Dendritic cell treated with granulocyte-macrophage colony-stimulating factor and Interleukin-4, amounts not matched to agents 40 ng/mL and 50 ng/mL, for 4 days (primary cell): ENCODE results near the gene AGRN.
"Not testable (repeated sequence)": the region's sequence is repeated elsewhere in the genome, so short reads cannot be mapped to it uniquely, and the experiment has no call there.

ENCODE experiments used
- H3K27ac Mint-ChIP-seq: one replicate; pipeline ENCODE4 v1.8.0; 2022; ENCODE audit warnings: mild to moderate bottlenecking, mixed read lengths
- H3K27me3 Mint-ChIP-seq: one replicate; pipeline ENCODE4 v1.8.0; 2022; ENCODE audit warnings: mild to moderate bottlenecking, mixed read lengths
- H3K36me3 Mint-ChIP-seq: one replicate; pipeline ENCODE4 v1.8.0; 2022; ENCODE audit warnings: low read depth, mixed read lengths
- H3K4me1 Mint-ChIP-seq: one replicate; pipeline ENCODE4 v1.8.0; 2022; ENCODE audit warnings: low read depth, mixed read lengths
- H3K4me3 Mint-ChIP-seq: one replicate; pipeline ENCODE4 v1.8.0; 2022; ENCODE audit warnings: mild to moderate bottlenecking, moderate library complexity, mixed read lengths
- H3K9me3 Mint-ChIP-seq: one replicate; pipeline ENCODE4 v1.8.0; 2022; ENCODE audit warnings: mixed read lengths
- intact Hi-C: fragments of 100-400 bp; cut with micrococcal nuclease; formaldehyde crosslinking; loops from one replicate; pipeline ENCODE4 v1.15.0; 2022

The AGRN gene

DNA sequence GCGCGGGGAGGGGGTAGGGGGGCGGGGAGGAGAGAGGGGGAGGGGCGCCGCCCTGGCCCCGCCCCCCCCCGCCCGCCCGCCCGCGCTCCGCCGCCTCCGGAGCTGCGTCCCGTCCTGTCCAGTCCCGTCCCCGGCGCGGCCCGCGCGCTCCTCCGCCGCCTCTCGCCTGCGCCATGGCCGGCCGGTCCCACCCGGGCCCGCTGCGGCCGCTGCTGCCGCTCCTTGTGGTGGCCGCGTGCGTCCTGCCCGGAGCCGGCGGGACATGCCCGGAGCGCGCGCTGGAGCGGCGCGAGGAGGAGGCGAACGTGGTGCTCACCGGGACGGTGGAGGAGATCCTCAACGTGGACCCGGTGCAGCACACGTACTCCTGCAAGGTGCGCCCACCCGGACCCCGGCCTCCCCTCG, at the start of gene AGRN:
TSS of gene AGRN (plus strand) at position 121 of the 405 bp plus-strand sequence. CDS start at position 174, 53 bp downstream.
- Mint-ChIP-seq H3K36me3 (peaks cover 25% of the 10 kb centered on the region), H3K27me3 (peaks cover 40% of the 10 kb centered on the region), H3K4me3 (peak within 1 kb of the TSS; percentile 78), H3K4me1 (peaks cover 25% of the 10 kb centered on the region), H3K27ac (peak within 1 kb of the TSS; percentile 67), H3K9me3 (no peaks in the 10 kb centered on the region)
- intact Hi-C loops = no loop called here

DNA sequence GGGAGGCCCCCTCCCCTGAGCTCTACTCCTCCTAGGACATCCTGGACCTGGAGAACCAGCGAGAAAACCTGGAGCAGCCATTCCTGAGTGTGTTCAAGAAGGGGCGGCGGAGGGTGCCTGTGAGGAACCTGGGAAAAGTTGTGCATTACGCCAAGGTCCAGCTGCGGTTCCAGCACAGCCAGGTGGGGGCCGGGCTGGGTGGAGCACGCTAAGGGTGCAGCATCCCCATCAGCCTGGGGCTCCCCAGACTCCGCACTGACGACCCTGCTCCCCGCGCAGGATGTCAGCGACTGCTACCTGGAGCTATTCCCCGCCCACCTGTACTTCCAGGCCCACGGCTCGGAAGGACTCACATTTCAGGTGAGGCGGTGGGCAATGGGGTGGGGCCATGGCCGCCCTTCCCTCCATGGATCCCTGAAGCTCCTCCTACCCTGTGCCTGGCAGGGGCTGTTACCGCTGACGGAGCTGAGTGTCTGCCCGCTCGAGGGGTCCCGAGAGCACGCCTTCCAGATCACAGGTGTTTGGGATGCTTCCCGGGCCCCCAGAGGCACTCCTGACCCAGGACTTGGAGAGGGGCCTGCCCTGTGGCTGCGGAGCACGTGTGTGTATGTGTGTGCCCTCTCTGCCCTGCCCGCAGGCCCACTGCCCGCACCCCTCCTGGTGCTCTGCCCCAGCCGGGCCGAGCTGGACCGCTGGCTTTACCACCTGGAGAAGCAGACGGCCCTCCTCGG, 49.5 kb upstream of the AGRN start:
- Mint-ChIP-seq H3K27me3 (peaks cover 73% of the 10 kb centered on the region), H3K4me1 (peaks cover 16% of the 10 kb centered on the region), H3K36me3 (peaks cover 3% of the 10 kb centered on the region), H3K4me3 (no peak overlapping the region), H3K9me3 (no peaks in the 10 kb centered on the region), H3K27ac (no peak overlapping the region)
- intact Hi-C loops = no loop called here

- H3K36me3 Mint-ChIP-seq = no peaks in the 10 kb centered on the region
- no peaks in the 10 kb centered on the region for H3K9me3 Mint-ChIP-seq
- peaks cover 77% of the 10 kb centered on the region for H3K27me3 Mint-ChIP-seq
- H3K27ac Mint-ChIP-seq = no peak overlapping the region
- intact Hi-C loops = no loop called here
- H3K4me1 Mint-ChIP-seq = peaks cover 14% of the 10 kb centered on the region
- H3K4me3 Mint-ChIP-seq = no peak overlapping the region
These were observed 48.8 kb upstream of the AGRN start for GRCh38 chr1:970973-971730.

DNA sequence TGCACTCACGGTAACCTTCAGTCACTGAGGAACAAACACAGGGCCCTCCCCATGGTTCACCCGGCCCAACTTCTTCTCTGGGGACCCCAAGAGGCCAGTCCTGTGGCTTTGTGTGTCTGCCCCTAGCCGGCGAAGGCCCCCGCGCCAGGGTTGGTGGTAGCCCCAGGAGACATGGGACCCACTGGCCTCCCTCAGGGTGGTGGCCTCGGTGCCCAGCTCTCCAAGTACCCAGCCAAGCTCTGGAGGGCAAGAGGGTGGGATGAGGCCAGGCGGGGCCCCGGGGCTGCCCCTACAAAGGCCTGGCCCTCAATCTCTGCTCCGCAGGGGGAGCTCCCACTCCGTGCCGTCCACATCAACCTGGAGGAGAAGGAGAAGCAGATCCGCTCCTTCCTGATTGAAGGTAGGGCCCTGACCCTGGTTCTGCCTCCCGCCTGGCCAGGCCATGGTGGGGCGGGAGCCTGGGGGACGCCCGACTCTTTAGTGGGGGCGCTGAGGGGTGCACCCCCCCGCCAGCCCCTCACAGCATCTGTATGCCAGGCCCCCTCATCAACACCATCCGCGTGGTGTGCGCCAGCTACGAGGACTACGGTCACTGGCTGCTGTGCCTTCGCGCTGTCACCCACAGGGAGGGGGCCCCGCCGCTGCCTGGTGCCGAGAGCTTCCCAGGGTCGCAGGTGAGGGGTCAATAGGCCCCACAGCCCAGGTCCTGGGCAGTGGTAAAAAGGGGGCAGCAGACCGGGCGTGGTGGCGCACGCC, 48.0 kb upstream of the AGRN start:
- intact Hi-C loops = no loop called here
- Mint-ChIP-seq H3K9me3 (no peaks in the 10 kb centered on the region), H3K36me3 (no peaks in the 10 kb centered on the region), H3K4me3 (no peak overlapping the region), H3K27me3 (peaks cover 77% of the 10 kb centered on the region), H3K27ac (no peak overlapping the region), H3K4me1 (peaks cover 9% of the 10 kb centered on the region)

GRCh38 chr1:972726-973458, 47.0 kb upstream of the AGRN start:
- intact Hi-C loops = no loop called here
- H3K4me1 Mint-ChIP-seq = peaks cover 5% of the 10 kb centered on the region
- H3K27ac Mint-ChIP-seq = no peak overlapping the region
- no peaks in the 10 kb centered on the region for H3K36me3 Mint-ChIP-seq
- no peaks in the 10 kb centered on the region for H3K9me3 Mint-ChIP-seq
- no peak overlapping the region for H3K4me3 Mint-ChIP-seq
- peaks cover 69% of the 10 kb centered on the region for H3K27me3 Mint-ChIP-seq

GRCh38 chr1:973459-974292, 46.2 kb upstream of the AGRN start:
- Mint-ChIP-seq H3K4me3 (no peak overlapping the region), H3K36me3 (no peaks in the 10 kb centered on the region), H3K9me3 (no peaks in the 10 kb centered on the region), H3K27me3 (peaks cover 65% of the 10 kb centered on the region), H3K27ac (no peak overlapping the region), H3K4me1 (peaks cover 5% of the 10 kb centered on the region)
- intact Hi-C loops = no loop called here

GRCh38 chr1:974293-974640, 45.7 kb upstream of the AGRN start:
- no peak overlapping the region for H3K4me3 Mint-ChIP-seq
- no peak overlapping the region for H3K27ac Mint-ChIP-seq
- peaks cover 5% of the 10 kb centered on the region for H3K4me1 Mint-ChIP-seq
- no peaks in the 10 kb centered on the region for H3K36me3 Mint-ChIP-seq
- peaks cover 64% of the 10 kb centered on the region for H3K27me3 Mint-ChIP-seq
- intact Hi-C loops = no loop called here
- no peaks in the 10 kb centered on the region for H3K9me3 Mint-ChIP-seq

- Mint-ChIP-seq H3K9me3 (no peaks in the 10 kb centered on the region), H3K4me3 (no peak overlapping the region), H3K36me3 (no peaks in the 10 kb centered on the region), H3K4me1 (peaks cover 5% of the 10 kb centered on the region), H3K27me3 (peaks cover 62% of the 10 kb centered on the region), H3K27ac (no peak overlapping the region)
- intact Hi-C loops = no loop called here
These were observed 45.1 kb upstream of the AGRN start for GRCh38 chr1:974687-975328.

- no peaks in the 10 kb centered on the region for H3K36me3 Mint-ChIP-seq
- H3K4me3 Mint-ChIP-seq = no peak overlapping the region
- peaks cover 60% of the 10 kb centered on the region for H3K27me3 Mint-ChIP-seq
- no peak overlapping the region for H3K27ac Mint-ChIP-seq
- intact Hi-C loops = no loop called here
- H3K9me3 Mint-ChIP-seq = no peaks in the 10 kb centered on the region
- H3K4me1 Mint-ChIP-seq = peaks cover 5% of the 10 kb centered on the region
These were observed 44.6 kb upstream of the AGRN start for GRCh38 chr1:975365-975764.

- Mint-ChIP-seq H3K36me3 (no peaks in the 10 kb centered on the region), H3K4me1 (peaks cover 5% of the 10 kb centered on the region), H3K4me3 (no peak overlapping the region), H3K9me3 (no peaks in the 10 kb centered on the region), H3K27me3 (peaks cover 59% of the 10 kb centered on the region), H3K27ac (no peak overlapping the region)
- intact Hi-C loops = loop anchor here (1.0 kb wide), 1 partner anchor 72 kb away; no protein-coding TSS in a partner anchor
These were observed 43.8 kb upstream of the AGRN start for GRCh38 chr1:975896-976683.

DNA sequence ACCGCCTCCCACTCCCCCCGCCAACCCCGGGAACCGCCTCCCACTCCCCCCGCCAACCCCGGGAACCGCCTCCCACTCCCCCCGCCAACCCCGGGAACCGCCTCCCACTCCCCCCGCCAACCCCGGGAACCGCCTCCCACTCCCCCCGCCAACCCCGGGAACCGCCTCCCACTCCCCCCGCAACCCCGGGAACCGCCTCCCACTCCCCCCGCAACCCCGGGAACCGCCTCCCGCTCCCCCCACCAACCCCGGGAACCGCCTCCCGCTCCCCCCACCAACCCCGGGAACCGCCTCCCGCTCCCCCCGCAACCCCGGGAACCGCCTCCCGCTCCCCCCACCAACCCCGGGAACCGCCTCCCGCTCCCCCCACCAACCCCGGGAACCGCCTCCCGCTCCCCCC, 43.1 kb upstream of the AGRN start:
- H3K9me3 Mint-ChIP-seq, H3K36me3 Mint-ChIP-seq, H3K4me1 Mint-ChIP-seq, H3K4me3 Mint-ChIP-seq, H3K27ac Mint-ChIP-seq: not testable (repeated sequence)
- H3K27me3 Mint-ChIP-seq = peaks cover 56% of the 10 kb centered on the region
- intact Hi-C loops = loop anchor here (1.0 kb wide), 1 partner anchor 72 kb away; no protein-coding TSS in a partner anchor
